22Rv1 (cell line): ENCODE measurements around the gene CMC2.

ENCODE experiments used
- H3K27ac ChIP-seq: fragments of 450-650 bp; 2 replicates; pipeline ENCODE4 v1.5.1; 2017
- ZFX ChIP-seq: fragments of 450-650 bp; IDR thresholded peaks from 2 replicates; pipeline ENCODE4 v1.6.1; 2017; ENCODE audit warnings: antibody characterized with exemption, borderline replicate concordance
- TF ChIP-seq, protein P1 (sequence below): fragments of 450-650 bp; IDR thresholded peaks from 2 replicates; pipeline ENCODE4 v1.5.1; 2017; ENCODE audit warnings: mild to moderate bottlenecking

CMC2 gene

DNA sequence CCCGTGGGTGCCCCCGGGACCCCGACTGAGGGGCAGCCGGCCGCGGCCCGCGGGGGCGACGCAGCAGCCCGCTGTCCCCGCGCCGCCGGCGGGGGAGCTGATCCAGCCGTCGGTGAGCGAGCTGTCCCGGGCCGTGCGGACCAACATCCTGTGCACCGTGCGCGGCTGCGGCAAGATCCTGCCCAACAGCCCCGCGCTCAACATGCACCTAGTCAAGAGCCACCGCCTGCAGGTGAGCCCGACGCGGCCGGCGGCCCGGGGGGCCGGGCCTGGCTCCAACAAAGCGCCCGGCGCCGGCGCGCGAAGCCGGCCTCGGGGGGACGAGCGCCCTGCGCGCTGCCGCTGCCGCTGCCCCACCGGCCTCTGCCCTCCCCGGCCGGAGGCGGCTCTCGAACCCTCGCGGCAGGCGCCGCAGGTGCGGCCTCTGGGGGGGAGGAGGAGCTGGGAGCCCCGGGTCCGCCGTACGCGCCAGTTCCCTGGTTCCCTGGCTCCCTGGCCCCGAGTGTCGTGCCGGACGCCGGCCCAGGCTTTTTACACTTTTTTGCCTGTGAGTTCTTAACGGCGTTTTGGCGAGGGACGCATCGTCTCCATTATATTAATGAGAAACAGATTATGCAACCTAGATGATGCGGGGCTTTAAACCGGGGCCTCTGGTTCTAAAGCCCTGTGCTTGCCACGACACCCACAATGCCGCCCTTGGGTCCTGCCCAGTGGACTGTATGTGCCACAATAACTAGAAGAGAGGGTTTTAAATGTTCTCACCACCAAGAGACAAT, 29.5 kb upstream of the CMC2 start:
- TF ChIP-seq, protein P1, sequence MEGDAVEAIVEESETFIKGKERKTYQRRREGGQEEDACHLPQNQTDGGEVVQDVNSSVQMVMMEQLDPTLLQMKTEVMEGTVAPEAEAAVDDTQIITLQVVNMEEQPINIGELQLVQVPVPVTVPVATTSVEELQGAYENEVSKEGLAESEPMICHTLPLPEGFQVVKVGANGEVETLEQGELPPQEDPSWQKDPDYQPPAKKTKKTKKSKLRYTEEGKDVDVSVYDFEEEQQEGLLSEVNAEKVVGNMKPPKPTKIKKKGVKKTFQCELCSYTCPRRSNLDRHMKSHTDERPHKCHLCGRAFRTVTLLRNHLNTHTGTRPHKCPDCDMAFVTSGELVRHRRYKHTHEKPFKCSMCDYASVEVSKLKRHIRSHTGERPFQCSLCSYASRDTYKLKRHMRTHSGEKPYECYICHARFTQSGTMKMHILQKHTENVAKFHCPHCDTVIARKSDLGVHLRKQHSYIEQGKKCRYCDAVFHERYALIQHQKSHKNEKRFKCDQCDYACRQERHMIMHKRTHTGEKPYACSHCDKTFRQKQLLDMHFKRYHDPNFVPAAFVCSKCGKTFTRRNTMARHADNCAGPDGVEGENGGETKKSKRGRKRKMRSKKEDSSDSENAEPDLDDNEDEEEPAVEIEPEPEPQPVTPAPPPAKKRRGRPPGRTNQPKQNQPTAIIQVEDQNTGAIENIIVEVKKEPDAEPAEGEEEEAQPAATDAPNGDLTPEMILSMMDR: no peak
- no peak for TF ChIP-seq ZFX
- H3K27ac ChIP-seq: peak overlapping the region; percentile 71

DNA sequence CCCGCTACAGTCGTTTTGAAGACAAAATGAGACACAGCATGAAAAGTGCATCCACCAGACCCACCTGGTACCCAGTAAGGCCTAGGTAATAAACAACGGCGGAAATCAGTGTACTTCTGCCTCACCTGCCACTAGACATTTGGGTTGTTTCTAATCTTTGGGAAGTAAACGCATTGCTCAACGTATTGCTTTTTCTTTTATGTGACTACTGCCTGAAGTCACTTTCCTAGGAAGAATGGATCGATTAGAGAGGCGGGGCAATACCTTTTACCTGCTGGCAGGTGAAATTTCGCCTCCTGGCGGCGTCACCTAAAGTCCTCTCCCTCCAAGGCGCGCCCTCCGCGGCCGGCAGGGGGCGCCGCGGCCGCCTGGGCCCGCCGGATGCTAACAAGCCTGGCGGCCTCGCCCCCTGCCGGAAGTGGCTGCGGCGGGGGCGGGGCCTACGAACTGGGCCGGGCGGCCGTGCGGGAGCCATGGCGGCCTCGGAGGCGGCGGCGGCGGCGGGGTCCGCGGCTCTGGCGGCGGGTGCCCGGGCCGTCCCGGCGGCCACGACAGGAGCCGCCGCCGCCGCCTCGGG, 28.8 kb upstream of the CMC2 start, which contains the start of gene ATMIN:
TSS of gene ATMIN (plus strand) at position 445 of the 577 bp plus-strand sequence. CDS start at position 474, 29 bp downstream.
- peak within 1 kb of the TSS; percentile 71 for H3K27ac ChIP-seq
- TF ChIP-seq ZFX: no peak
- TF ChIP-seq, protein P1: peak; percentile 100

DNA sequence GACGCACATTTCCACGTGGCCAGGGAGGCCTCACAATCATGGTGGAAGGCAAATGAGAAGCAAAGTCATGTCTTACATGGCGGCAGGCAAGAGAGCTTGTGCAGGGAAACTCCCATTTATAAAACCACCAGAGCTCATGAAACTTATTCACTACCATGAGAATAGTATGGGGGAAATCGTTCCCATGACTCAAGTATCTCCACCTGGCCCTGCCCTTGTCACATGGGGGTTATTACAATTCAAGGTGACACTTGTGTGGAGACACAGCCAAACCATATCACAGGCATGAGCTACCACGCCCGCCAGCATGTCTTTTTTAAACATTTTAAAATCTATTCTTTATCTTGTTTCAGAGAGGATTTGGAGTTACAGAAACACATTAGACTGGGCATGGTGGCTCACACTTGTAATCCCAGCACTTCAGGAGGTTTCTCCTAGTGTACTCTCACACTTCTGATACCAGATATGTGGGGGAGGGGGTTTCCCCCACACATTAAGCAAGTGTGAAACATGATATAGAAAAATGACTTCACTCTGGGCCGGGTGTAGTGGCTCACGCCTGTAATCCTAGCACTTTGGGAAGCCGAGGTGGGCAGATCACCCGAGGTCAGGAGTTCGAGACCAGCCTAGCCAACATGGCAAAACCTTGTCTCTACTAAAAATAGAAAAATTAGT, 23.4 kb upstream of the CMC2 start:
- H3K27ac ChIP-seq: no peak overlapping the region; the same call in 1 of the 2 replicates
- TF ChIP-seq, protein P1: no peak
- no peak for TF ChIP-seq ZFX

DNA sequence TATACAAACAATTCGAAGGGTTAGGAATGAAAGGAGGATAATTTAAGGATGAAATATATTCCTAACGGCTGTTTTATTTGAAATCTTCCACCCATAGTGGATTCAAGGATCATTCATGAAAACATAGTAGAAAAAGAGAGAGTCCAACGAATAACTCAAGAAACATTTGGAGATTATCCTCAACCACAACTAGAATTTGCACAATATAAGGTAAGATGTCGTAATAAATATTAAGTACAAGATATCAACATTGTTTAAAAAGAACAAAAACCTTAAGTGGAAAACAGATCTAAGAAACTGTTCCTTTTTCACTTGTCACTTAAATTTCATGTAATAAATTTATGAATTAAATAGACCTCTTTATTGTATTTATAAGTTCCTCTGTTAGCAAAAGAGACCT, 19.7 kb upstream of the CMC2 start:
- TF ChIP-seq ZFX: no peak
- TF ChIP-seq, protein P1: no peak
- H3K27ac ChIP-seq: no peak overlapping the region

DNA sequence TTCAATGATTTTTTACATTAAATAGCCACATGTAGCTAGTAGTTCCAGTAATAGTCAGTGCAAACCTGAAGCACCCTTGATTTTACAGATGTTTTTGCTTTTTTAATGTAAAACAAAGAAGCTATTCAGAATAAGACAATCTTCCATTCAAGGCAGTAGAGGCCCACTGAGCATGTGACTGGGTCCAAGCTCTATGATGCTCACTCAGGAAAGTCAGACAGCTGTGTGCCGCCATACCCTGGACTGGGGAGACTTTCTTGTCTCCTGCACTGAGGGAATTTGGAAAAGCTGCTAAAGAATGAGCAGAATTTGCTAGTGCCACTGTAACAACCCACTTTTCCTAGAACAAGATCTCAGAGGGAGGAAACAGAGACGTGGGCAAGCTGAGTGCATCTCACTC, 11.8 kb upstream of the CMC2 start:
- TF ChIP-seq ZFX: no peak
- TF ChIP-seq, protein P1: no peak

DNA sequence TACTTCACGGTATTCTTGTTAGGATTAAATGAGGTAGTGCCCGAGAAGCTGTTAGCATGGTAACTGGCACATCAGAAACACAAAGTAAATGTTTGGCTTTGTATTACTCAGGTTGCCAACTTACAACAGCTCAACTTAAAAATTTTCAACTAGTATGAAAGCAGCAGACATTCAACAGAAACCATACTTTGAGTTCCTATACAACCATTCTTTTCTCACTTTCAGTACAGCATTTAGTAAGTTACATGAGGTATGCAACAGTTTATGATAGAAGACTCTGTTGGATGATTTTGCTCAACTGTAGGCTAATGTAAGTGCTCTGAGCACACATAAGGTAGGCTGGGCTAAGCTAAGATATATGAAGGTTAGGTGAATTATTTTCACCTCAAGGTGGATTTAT, 8.0 kb upstream of the CMC2 start:
- H3K27ac ChIP-seq: no peak overlapping the region
- TF ChIP-seq ZFX: no peak
- TF ChIP-seq, protein P1: no peak

More for the DNA sequence above, 11.8 kb upstream of the CMC2 start:
- no peak overlapping the region for H3K27ac ChIP-seq
